GM10248 (cell line): ENCODE results near the gene KIRREL3.

Source experiments
- CTCF ChIA-PET: fragments of 300-600 bp; sonication (Branson Sonifier 250); formaldehyde crosslinking; extraction: SDS; loops from one replicate; lab custom pipeline; 2021; ENCODE audit warnings: antibody characterized with exemption; lab: Yijun Ruan, JAX
- POLR2A ChIA-PET: fragments of 350-650 bp; sonication (Branson Sonifier 250); formaldehyde crosslinking; extraction: SDS; loops from one replicate; lab custom pipeline; 2020; ENCODE audit warnings: antibody characterized with exemption; lab: Yijun Ruan, JAX
- DNase-seq: peaks from one replicate; pipeline ENCODE4 v3.0.0; 2012; ENCODE audit errors: extremely low spot score
- CTCF ChIP-seq: IDR thresholded peaks from 2 replicates; pipeline ENCODE4 v1.5.1; 2012; ENCODE audit warnings: mild to moderate bottlenecking, low read depth; ENCODE audit errors: extremely low read depth, missing control alignments, control extremely low read depth

Gene KIRREL3

GRCh38 chr11:126808296-126808695 is 192.3 kb downstream of the KIRREL3 start:
- no peak for DNase-seq
- POLR2A ChIA-PET, result no interaction called here
- no peak for TF ChIP-seq CTCF
- CTCF ChIA-PET, result no interaction called here

GRCh38 chr11:126805870-126806269 is 194.7 kb downstream of the KIRREL3 start:
- ChIA-PET CTCF (interaction anchor here (1.3 kb wide), 1 partner anchor 11 kb away, joined by 3 read pairs; no protein-coding TSS in a partner anchor), POLR2A (no interaction called here)
- no peak for DNase-seq
- TF ChIP-seq CTCF, result no peak

GRCh38 chr11:126804363-126804762 is 196.2 kb downstream of the KIRREL3 start:
- TF ChIP-seq CTCF, result no peak
- CTCF ChIA-PET, result interaction anchor here (1.5 kb wide), 1 partner anchor 13 kb away, joined by 3 read pairs; no protein-coding TSS in a partner anchor
- DNase-seq, result no peak
- POLR2A ChIA-PET, result no interaction called here

- CTCF ChIA-PET, result interaction anchor here (0.9 to 1.8 kb wide), 2 partner anchors 10 to 11 kb away, joined by 3 to 4 read pairs; no protein-coding TSS in a partner anchor
These were observed 200.6 kb downstream of the KIRREL3 start for GRCh38 chr11:126800009-126800408.

GRCh38 chr11:126797457-126798169 is 203.0 kb downstream of the KIRREL3 start:
- POLR2A ChIA-PET, result no interaction called here
- no peak for DNase-seq
- TF ChIP-seq CTCF, result no peak
- CTCF ChIA-PET, result no interaction called here

More at GRCh38 chr11:126800009-126800408, 200.6 kb downstream of the KIRREL3 start:
- no peak for TF ChIP-seq CTCF
- POLR2A ChIA-PET, result no interaction called here
- DNase-seq, result no peak

GRCh38 chr11:126793596-126793995 is 207.0 kb downstream of the KIRREL3 start:
- no peak for TF ChIP-seq CTCF
- DNase-seq, result no peak
- ChIA-PET POLR2A (no interaction called here), CTCF (no interaction called here)
